ENCODE data around the gene KREMEN1.

KREMEN1 gene

GRCh38 chr22:29206372-29207242 is 133.8 kb downstream of the KREMEN1 start:
- Histone ChIP-seq H3K4me3 (ENCODE audit: insufficient read depth, low read depth, low read length) (peak overlapping the region; percentile 66), H3K4me1 (ENCODE audit: control insufficient read depth, insufficient read depth, low read length) (peaks cover 25% of the 10 kb centered on the region), H3K27me3 (ENCODE audit: control insufficient read depth, insufficient read depth, low read length, poor library complexity, severe bottlenecking) (peaks cover 3% of the 10 kb centered on the region), H3K36me3 (ENCODE audit: control insufficient read depth, insufficient read depth, low read length) (no peaks in the 10 kb centered on the region), H3K27ac (ENCODE audit: insufficient read depth, low read depth, low read length, poor library complexity, severe bottlenecking) (peak overlapping the region; percentile 22), H3K9me3 (ENCODE audit: control insufficient read depth, low read length) (no peaks in the 10 kb centered on the region)
- 17 to 18% methylated on average over 19 of the region's 19 CpGs for WGBS, 2 experiments

- peaks cover 3% of the 10 kb centered on the region for H3K27me3 ChIP-seq (ENCODE audit: control insufficient read depth, insufficient read depth, low read length, poor library complexity, severe bottlenecking)
- peaks cover 21% of the 10 kb centered on the region for H3K4me1 ChIP-seq (ENCODE audit: control insufficient read depth, insufficient read depth, low read length)
- WGBS, 2 experiments: 43 to 51% methylated on average over 5 of the region's 5 CpGs
- peak overlapping the region; percentile 66 for H3K4me3 ChIP-seq (ENCODE audit: insufficient read depth, low read depth, low read length)
- no peaks in the 10 kb centered on the region for H3K9me3 ChIP-seq (ENCODE audit: control insufficient read depth, low read length)
- no peaks in the 10 kb centered on the region for H3K36me3 ChIP-seq (ENCODE audit: control insufficient read depth, insufficient read depth, low read length)
- peak overlapping the region; percentile 22 for H3K27ac ChIP-seq (ENCODE audit: insufficient read depth, low read depth, low read length, poor library complexity, severe bottlenecking)
Observed at GRCh38 chr22:29207243-29207550, 134.4 kb downstream of the KREMEN1 start.

DNA sequence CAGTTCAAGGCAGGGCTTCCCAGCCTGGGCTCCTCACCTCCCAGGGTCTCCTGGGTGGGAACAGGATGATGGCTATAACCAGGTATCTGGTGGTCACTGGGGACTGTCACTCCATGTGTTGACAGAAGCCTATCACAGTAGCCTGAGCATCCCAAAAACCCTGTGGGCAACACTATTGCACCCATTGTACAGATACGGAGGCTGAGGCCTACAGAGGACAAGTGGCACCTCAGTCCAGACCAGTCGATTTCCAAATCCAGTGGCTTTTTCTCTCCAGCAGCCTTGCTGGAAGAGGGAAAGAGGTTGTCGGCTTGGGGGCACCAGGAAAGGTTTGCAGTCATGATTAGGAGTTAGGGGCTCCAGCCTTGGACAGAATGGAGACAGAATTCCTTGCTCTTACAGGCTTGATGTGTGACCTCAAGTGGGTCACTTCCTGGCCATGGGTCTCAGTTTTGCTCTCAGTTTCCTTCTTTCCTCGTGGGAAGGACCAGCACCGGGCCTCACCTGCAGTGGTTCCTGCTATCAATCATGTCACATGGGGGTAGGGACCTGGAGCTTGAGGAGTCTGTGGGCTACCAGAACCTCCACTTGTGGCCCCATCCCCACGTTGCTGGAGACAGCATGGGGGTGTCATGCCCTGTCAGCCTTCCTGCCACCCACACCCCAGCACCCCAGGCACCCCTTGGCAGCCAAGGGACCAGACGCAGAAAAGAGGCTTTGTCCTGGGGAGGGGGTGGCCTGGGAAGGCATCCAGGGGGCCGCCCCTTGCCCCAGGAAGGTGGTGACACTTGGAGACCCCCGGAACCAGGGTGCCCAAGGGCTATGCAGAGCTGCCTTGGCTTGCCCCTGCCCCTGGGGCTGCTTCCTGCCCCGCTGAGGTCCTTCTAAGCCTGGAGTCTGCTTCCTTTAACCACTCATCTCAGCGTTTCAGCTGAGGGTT is 135.0 kb downstream of the KREMEN1 start:
- Histone ChIP-seq H3K27me3 (ENCODE audit: control insufficient read depth, insufficient read depth, low read length, poor library complexity, severe bottlenecking) (peaks cover 3% of the 10 kb centered on the region), H3K9me3 (ENCODE audit: control insufficient read depth, low read length) (no peaks in the 10 kb centered on the region), H3K4me1 (ENCODE audit: control insufficient read depth, insufficient read depth, low read length) (peaks cover 21% of the 10 kb centered on the region), H3K4me3 (ENCODE audit: insufficient read depth, low read depth, low read length) (peak overlapping the region; percentile 66), H3K36me3 (ENCODE audit: control insufficient read depth, insufficient read depth, low read length) (no peaks in the 10 kb centered on the region), H3K27ac (ENCODE audit: insufficient read depth, low read depth, low read length, poor library complexity, severe bottlenecking) (no peak overlapping the region)
- WGBS, 2 experiments: 79 to 81% methylated on average over 11 of the region's 11 CpGs

DNA sequence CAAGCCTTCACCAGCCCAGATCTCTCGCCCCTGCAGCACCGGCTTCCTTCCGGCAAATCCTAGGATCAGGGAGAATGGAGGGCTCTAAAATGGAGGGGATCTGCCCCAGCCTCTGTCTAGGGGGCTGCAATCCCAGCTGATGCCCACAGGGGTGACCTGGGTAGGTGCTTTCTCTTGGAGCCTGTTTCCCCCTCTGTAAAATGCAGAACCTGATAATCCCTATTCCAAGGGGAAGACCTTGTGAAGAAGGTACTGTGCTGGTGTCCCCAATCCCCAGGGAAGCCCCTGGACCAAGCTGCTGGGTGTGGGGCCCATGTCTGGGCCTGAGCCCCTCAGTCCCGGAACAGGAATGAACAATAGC is 135.6 kb downstream of the KREMEN1 start:
- Histone ChIP-seq H3K27me3 (ENCODE audit: control insufficient read depth, insufficient read depth, low read length, poor library complexity, severe bottlenecking) (peaks cover 3% of the 10 kb centered on the region), H3K4me3 (ENCODE audit: insufficient read depth, low read depth, low read length) (peak overlapping the region; percentile 9), H3K27ac (ENCODE audit: insufficient read depth, low read depth, low read length, poor library complexity, severe bottlenecking) (no peak overlapping the region), H3K4me1 (ENCODE audit: control insufficient read depth, insufficient read depth, low read length) (peaks cover 24% of the 10 kb centered on the region), H3K36me3 (ENCODE audit: control insufficient read depth, insufficient read depth, low read length) (no peaks in the 10 kb centered on the region), H3K9me3 (ENCODE audit: control insufficient read depth, low read length) (no peaks in the 10 kb centered on the region)
- 95 to 96% methylated on average over 4 of the region's 4 CpGs for WGBS, 2 experiments

DNA sequence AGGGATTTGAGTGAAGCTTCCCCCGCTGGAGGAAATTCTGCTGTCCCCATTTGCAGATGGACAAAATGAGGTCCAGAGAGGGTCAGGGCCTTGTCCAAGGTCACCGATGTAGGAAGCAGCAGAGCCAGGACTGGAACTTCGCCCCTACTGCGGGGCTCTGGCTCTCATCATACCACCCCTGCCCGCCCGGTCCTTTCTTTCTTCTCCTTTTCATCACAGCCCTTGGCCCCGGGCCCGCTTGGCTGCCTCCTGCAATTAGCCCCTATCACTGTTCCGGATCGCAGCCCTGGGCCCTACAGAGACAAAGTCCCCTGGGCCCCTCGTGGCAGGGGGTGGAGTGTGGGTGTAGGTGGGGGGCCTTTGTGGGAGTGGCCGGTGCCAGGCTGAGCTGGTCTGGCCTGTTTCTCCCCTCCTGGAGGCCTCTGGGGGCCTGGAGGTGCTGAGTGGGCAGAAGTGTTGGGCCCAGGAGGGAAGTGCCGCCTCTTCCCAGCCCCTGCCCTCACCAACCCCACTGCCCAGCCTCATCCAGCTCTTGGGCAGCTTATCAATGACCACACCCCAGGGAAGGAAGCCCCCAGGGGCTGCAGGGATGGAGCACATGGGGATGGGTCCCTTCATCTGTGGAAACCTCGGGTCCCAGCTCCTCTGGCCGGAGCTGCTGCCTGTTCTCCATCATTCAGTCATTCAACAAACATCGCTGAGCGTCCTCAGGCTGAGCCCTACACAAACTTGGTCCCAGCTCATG is 136.2 kb downstream of the KREMEN1 start:
- Histone ChIP-seq H3K27ac (ENCODE audit: insufficient read depth, low read depth, low read length, poor library complexity, severe bottlenecking) (no peak overlapping the region), H3K4me1 (ENCODE audit: control insufficient read depth, insufficient read depth, low read length) (peaks cover 24% of the 10 kb centered on the region), H3K27me3 (ENCODE audit: control insufficient read depth, insufficient read depth, low read length, poor library complexity, severe bottlenecking) (peaks cover 3% of the 10 kb centered on the region), H3K4me3 (ENCODE audit: insufficient read depth, low read depth, low read length) (no peak overlapping the region), H3K36me3 (ENCODE audit: control insufficient read depth, insufficient read depth, low read length) (no peaks in the 10 kb centered on the region), H3K9me3 (ENCODE audit: control insufficient read depth, low read length) (no peaks in the 10 kb centered on the region)
- WGBS, 2 experiments: 90 to 91% methylated on average over 17 of the region's 17 CpGs

GRCh38 chr22:29209624-29209929 is 136.7 kb downstream of the KREMEN1 start:
- no peaks in the 10 kb centered on the region for H3K36me3 ChIP-seq (ENCODE audit: control insufficient read depth, insufficient read depth, low read length)
- H3K4me3 ChIP-seq (ENCODE audit: insufficient read depth, low read depth, low read length): no peak overlapping the region
- peaks cover 24% of the 10 kb centered on the region for H3K4me1 ChIP-seq (ENCODE audit: control insufficient read depth, insufficient read depth, low read length)
- H3K27me3 ChIP-seq (ENCODE audit: control insufficient read depth, insufficient read depth, low read length, poor library complexity, severe bottlenecking): peaks cover 3% of the 10 kb centered on the region
- no peaks in the 10 kb centered on the region for H3K9me3 ChIP-seq (ENCODE audit: control insufficient read depth, low read length)
- 59 to 64% methylated on average over 3 of the region's 3 CpGs for WGBS, 2 experiments
- no peak overlapping the region for H3K27ac ChIP-seq (ENCODE audit: insufficient read depth, low read depth, low read length, poor library complexity, severe bottlenecking)

DNA sequence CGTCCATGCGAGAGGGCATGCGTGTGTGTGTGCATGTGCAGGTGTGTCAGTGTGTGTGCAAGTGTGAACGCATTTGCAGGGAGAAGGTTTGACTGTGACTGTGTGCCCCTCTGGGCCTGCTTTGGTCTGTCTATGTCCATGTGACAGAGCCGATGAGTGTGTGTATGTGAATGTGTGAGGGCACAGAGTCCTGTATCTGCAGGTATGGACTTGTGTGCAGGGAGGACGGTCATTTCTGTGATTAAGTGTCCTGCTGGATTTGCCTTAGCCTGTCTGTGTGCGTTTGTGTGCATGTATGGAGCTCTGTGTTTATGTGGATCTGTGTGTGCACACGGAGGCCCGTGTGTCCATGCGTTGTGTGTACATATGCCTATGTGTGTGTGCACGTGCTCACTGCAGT is 138.2 kb downstream of the KREMEN1 start:
- Histone ChIP-seq H3K4me1 (ENCODE audit: control insufficient read depth, insufficient read depth, low read length) (peaks cover 32% of the 10 kb centered on the region), H3K27ac (ENCODE audit: insufficient read depth, low read depth, low read length, poor library complexity, severe bottlenecking) (no peak overlapping the region), H3K36me3 (ENCODE audit: control insufficient read depth, insufficient read depth, low read length) (no peaks in the 10 kb centered on the region), H3K9me3 (ENCODE audit: control insufficient read depth, low read length) (no peaks in the 10 kb centered on the region), H3K27me3 (ENCODE audit: control insufficient read depth, insufficient read depth, low read length, poor library complexity, severe bottlenecking) (no peaks in the 10 kb centered on the region), H3K4me3 (ENCODE audit: insufficient read depth, low read depth, low read length) (no peak overlapping the region)
- 92 to 93% methylated on average over 11 of the region's 11 CpGs for WGBS, 2 experiments

GRCh38 chr22:29211466-29211865 is 138.6 kb downstream of the KREMEN1 start:
- H3K4me1 ChIP-seq (ENCODE audit: control insufficient read depth, insufficient read depth, low read length): peaks cover 32% of the 10 kb centered on the region
- H3K36me3 ChIP-seq (ENCODE audit: control insufficient read depth, insufficient read depth, low read length): no peaks in the 10 kb centered on the region
- no peak overlapping the region for H3K27ac ChIP-seq (ENCODE audit: insufficient read depth, low read depth, low read length, poor library complexity, severe bottlenecking)
- WGBS, 2 experiments: 94 to 95% methylated on average over 9 of the region's 9 CpGs
- no peak overlapping the region for H3K4me3 ChIP-seq (ENCODE audit: insufficient read depth, low read depth, low read length)
- H3K27me3 ChIP-seq (ENCODE audit: control insufficient read depth, insufficient read depth, low read length, poor library complexity, severe bottlenecking): no peaks in the 10 kb centered on the region
- H3K9me3 ChIP-seq (ENCODE audit: control insufficient read depth, low read length): no peaks in the 10 kb centered on the region

GRCh38 chr22:29212743-29213142 is 139.9 kb downstream of the KREMEN1 start:
- H3K36me3 ChIP-seq (ENCODE audit: control insufficient read depth, insufficient read depth, low read length): no peaks in the 10 kb centered on the region
- WGBS, 2 experiments: 94% methylated on average over 11 of the region's 11 CpGs
- H3K27me3 ChIP-seq (ENCODE audit: control insufficient read depth, insufficient read depth, low read length, poor library complexity, severe bottlenecking): no peaks in the 10 kb centered on the region
- H3K4me1 ChIP-seq (ENCODE audit: control insufficient read depth, insufficient read depth, low read length): peaks cover 29% of the 10 kb centered on the region
- H3K9me3 ChIP-seq (ENCODE audit: control insufficient read depth, low read length): no peaks in the 10 kb centered on the region
- no peak overlapping the region for H3K4me3 ChIP-seq (ENCODE audit: insufficient read depth, low read depth, low read length)
- H3K27ac ChIP-seq (ENCODE audit: insufficient read depth, low read depth, low read length, poor library complexity, severe bottlenecking): no peak overlapping the region

GRCh38 chr22:29213493-29213892 is 140.7 kb downstream of the KREMEN1 start:
- no peaks in the 10 kb centered on the region for H3K36me3 ChIP-seq (ENCODE audit: control insufficient read depth, insufficient read depth, low read length)
- 89 to 93% methylated on average over 9 of the region's 9 CpGs for WGBS, 2 experiments
- H3K9me3 ChIP-seq (ENCODE audit: control insufficient read depth, low read length): no peaks in the 10 kb centered on the region
- no peak overlapping the region for H3K27ac ChIP-seq (ENCODE audit: insufficient read depth, low read depth, low read length, poor library complexity, severe bottlenecking)
- no peak overlapping the region for H3K4me3 ChIP-seq (ENCODE audit: insufficient read depth, low read depth, low read length)
- H3K27me3 ChIP-seq (ENCODE audit: control insufficient read depth, insufficient read depth, low read length, poor library complexity, severe bottlenecking): no peaks in the 10 kb centered on the region
- H3K4me1 ChIP-seq (ENCODE audit: control insufficient read depth, insufficient read depth, low read length): peaks cover 27% of the 10 kb centered on the region

Data from ectodermal cell (in vitro differentiated cells).